Trophoblast cell (in vitro differentiated cells and primary cell): Measurements from ENCODE around the gene NACAD. TPM values are rescaled to one million over a fixed set of nuclear protein-coding genes. Genes with fewer than 3 reads are reported as not detected.
A peak's percentile ranks its signal among the peaks of the same experiment; 100 is the strongest.

Experiments used
- DNase-seq, 2 donors: peaks; one replicate each; pipeline ENCODE4 v3.0.0-alpha.2; 2016
- H2AFZ ChIP-seq: 2 replicates; pipeline ENCODE4 v1.6.1; 2013; ENCODE audit warnings: low read length, moderate library complexity, mild to moderate bottlenecking; ENCODE audit not compliant: insufficient read depth, poor library complexity
- H2AK5ac ChIP-seq: 2 replicates; pipeline ENCODE4 v1.6.1; 2013; ENCODE audit warnings: mild to moderate bottlenecking, low read length
- H2BK120ac ChIP-seq: 2 replicates; pipeline ENCODE4 v1.6.1; 2013; ENCODE audit warnings: low read length, mild to moderate bottlenecking, moderate library complexity; ENCODE audit not compliant: insufficient read depth, poor library complexity
- H2BK12ac ChIP-seq: 2 replicates; pipeline ENCODE4 v1.6.1; 2013; ENCODE audit warnings: mild to moderate bottlenecking, low read length, moderate library complexity
- H2BK5ac ChIP-seq: 2 replicates; pipeline ENCODE4 v1.6.1; 2013; ENCODE audit warnings: low read length, low read depth, moderate library complexity, mild to moderate bottlenecking; ENCODE audit not compliant: poor library complexity
- H3K14ac ChIP-seq: 2 replicates; pipeline ENCODE4 v1.6.1; 2013; ENCODE audit warnings: mild to moderate bottlenecking, low read length
- H3K18ac ChIP-seq: 2 replicates; pipeline ENCODE4 v1.6.1; 2013; ENCODE audit warnings: mild to moderate bottlenecking, low read length
- H3K23ac ChIP-seq: 2 replicates; pipeline ENCODE4 v1.6.1; 2013; ENCODE audit warnings: low read length
- H3K27ac ChIP-seq: 2 replicates; pipeline ENCODE4 v1.5.1; 2013; ENCODE audit warnings: low read depth, mild to moderate bottlenecking, inconsistent platforms, low read length, moderate library complexity
- H3K27me3 ChIP-seq: 2 replicates; pipeline ENCODE4 v1.6.1; 2013; ENCODE audit warnings: inconsistent platforms, mild to moderate bottlenecking, low read length, moderate library complexity; ENCODE audit not compliant: insufficient read depth
- H3K36me3 ChIP-seq, 2 experiments: 1 replicate in 1 of 2; 2 replicates in 1 of 2; pipeline ENCODE4 v1.6.1; 2013; ENCODE audit warnings: low read length in 2 of 2, mild to moderate bottlenecking in 2 of 2, moderate library complexity in 1 of 2; ENCODE audit not compliant: insufficient read depth in 2 of 2, control insufficient read depth in 1 of 2
- H3K4ac ChIP-seq: 2 replicates; pipeline ENCODE4 v1.6.1; 2013; ENCODE audit warnings: low read depth, mild to moderate bottlenecking, low read length, moderate library complexity
- H3K4me1 ChIP-seq, 2 experiments: 1 replicate in 1 of 2; 2 replicates in 1 of 2; pipeline ENCODE4 v1.6.1; 2013; ENCODE audit warnings: low read length in 2 of 2, mild to moderate bottlenecking in 2 of 2, moderate library complexity in 1 of 2; ENCODE audit not compliant: insufficient read depth in 2 of 2, control insufficient read depth in 1 of 2
- H3K4me2 ChIP-seq: 2 replicates; pipeline ENCODE4 v1.6.1; 2013; ENCODE audit warnings: inconsistent platforms, mild to moderate bottlenecking, low read length, moderate library complexity
- H3K4me3 ChIP-seq: 2 replicates; pipeline ENCODE4 v1.5.1; 2013; ENCODE audit warnings: mild to moderate bottlenecking, low read depth, low read length, inconsistent platforms
- H3K79me1 ChIP-seq: one replicate; pipeline ENCODE4 v1.6.1; 2013; ENCODE audit warnings: low read length
- H3K79me2 ChIP-seq: 2 replicates; pipeline ENCODE4 v1.6.1; 2013; ENCODE audit warnings: low read length, mild to moderate bottlenecking; ENCODE audit not compliant: control insufficient read depth, insufficient read depth, poor library complexity
- H3K9ac ChIP-seq: 2 replicates; pipeline ENCODE4 v1.6.1; 2013; ENCODE audit warnings: mild to moderate bottlenecking, low read length
- H3K9me3 ChIP-seq: 2 replicates; pipeline ENCODE4 v1.6.1; 2013; ENCODE audit warnings: low read depth, mild to moderate bottlenecking, control low read depth, inconsistent platforms, low read length; ENCODE audit not compliant: insufficient read depth
- H4K12ac ChIP-seq: 2 replicates; pipeline ENCODE4 v1.6.1; 2013; ENCODE audit warnings: low read depth, mild to moderate bottlenecking, low read length, moderate library complexity
- H4K8ac ChIP-seq: 2 replicates; pipeline ENCODE4 v1.6.1; 2013; ENCODE audit warnings: low read depth, mild to moderate bottlenecking, low read length, moderate library complexity
- H4K91ac ChIP-seq: one replicate; pipeline ENCODE4 v1.6.1; 2013; ENCODE audit warnings: low read depth, mild to moderate bottlenecking, low read length, moderate library complexity
- whole genome bisulfite sequencing: extraction: QIAGEN DNeasy Blood & Tissue Kit; methylation state at CpG from one replicate; pipeline ENCODE4 v1.1.7; 2013; ENCODE audit warnings: missing lambda C conversion rate; ENCODE audit not compliant: insufficient read length, insufficient coverage; ENCODE audit errors: extremely low coverage; 5-methylcytosine and 5-hydroxymethylcytosine counted together
- polyA plus RNA-seq: library from polyadenylated mRNA; stranded (reverse); fragments of 200-250 nt; gene quantifications from 2 replicates; pipeline ENCODE4 v1.2.3, GENCODE V29; 2013

The NACAD gene, protein sequence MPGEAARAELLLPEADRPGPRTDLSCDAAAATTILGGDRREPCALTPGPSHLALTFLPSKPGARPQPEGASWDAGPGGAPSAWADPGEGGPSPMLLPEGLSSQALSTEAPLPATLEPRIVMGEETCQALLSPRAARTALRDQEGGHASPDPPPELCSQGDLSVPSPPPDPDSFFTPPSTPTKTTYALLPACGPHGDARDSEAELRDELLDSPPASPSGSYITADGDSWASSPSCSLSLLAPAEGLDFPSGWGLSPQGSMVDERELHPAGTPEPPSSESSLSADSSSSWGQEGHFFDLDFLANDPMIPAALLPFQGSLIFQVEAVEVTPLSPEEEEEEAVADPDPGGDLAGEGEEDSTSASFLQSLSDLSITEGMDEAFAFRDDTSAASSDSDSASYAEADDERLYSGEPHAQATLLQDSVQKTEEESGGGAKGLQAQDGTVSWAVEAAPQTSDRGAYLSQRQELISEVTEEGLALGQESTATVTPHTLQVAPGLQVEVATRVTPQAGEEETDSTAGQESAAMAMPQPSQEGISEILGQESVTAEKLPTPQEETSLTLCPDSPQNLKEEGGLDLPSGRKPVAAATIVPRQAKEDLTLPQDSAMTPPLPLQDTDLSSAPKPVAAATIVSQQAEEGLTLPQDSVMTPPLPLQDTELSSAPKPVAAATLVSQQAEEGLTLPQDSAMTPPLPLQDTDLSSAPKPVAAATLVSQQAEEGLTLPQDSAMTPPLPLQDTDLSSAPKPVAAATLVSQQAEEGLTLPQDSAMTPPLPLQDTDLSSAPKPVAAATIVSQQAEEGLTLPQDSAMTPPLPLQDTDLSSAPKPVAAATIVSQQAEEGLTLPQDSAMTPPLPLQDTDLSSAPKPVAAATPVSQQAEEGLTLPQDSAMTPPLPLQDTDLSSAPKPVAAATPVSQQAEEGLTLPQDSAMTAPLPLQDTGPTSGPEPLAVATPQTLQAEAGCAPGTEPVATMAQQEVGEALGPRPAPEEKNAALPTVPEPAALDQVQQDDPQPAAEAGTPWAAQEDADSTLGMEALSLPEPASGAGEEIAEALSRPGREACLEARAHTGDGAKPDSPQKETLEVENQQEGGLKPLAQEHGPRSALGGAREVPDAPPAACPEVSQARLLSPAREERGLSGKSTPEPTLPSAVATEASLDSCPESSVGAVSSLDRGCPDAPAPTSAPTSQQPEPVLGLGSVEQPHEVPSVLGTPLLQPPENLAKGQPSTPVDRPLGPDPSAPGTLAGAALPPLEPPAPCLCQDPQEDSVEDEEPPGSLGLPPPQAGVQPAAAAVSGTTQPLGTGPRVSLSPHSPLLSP (N-terminal part only)
- 6.1 and 6.3 TPM in 2 replicates for polyA plus RNA-seq

DNA sequence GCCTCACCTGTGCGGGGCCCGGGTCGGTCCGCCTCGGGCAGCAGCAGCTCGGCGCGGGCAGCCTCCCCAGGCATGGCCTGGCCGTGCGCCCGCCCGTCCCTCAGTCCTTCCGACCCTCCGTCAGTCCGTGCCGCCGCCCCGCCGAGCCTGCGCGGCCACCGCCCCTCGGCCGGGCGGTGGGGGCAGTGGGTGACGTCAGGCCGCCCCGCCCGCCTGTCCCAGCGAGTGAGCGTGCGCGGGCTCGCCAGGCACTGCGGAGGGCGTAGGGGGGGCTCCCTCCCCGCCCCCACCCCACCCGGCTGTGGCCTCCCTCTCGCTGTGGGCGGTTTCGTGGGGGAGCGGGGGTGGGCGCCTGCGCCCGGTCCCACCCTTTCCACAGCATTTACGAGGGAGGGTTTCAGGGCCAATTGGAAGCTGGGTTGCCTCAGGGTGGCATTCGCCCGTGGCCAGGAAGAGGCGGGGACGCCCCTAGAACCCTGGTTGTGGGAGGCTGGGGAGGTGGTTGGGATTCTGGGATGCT is at the start of gene NACAD:
Gene NACAD, minus strand, starts transcription at position 149 of the 520 bp plus-strand sequence. Its CDS starts 75 bp downstream, at position 74.
- Histone ChIP-seq H4K91ac (peak within 1 kb of the TSS; percentile 27), H3K36me3 (no peaks in the 10 kb centered on the region), H3K9ac (no peak within 1 kb of the TSS), H2BK5ac (no peak within 1 kb of the TSS), H3K4me3 (peak within 1 kb of the TSS; percentile 75), H2BK120ac (no peak within 1 kb of the TSS), H3K18ac (no peak within 1 kb of the TSS), H4K12ac (peak within 1 kb of the TSS; percentile 59), H2BK12ac (no peak within 1 kb of the TSS), H3K27ac (no peak within 1 kb of the TSS), H2AK5ac (no peak within 1 kb of the TSS), H3K27me3 (no peaks in the 10 kb centered on the region), H3K4me1 (peaks cover 8 to 20% of the 10 kb centered on the region in 2 experiments), H2AFZ (peak within 1 kb of the TSS; percentile 71), H3K79me1 (peaks cover 3% of the 10 kb centered on the region), H3K79me2 (peaks cover 1% of the 10 kb centered on the region), H3K9me3 (peaks cover 5% of the 10 kb centered on the region), H3K14ac (peak within 1 kb of the TSS; percentile 34), H3K4ac (no peak within 1 kb of the TSS), H3K4me2 (peak within 1 kb of the TSS; percentile 75), H4K8ac (peak within 1 kb of the TSS; percentile 26), H3K23ac (no peak within 1 kb of the TSS)
- DNase-seq = no peak
- no CpG with 5 or more reads among the region's 50 CpGs for WGBS

GRCh38 chr7:45136106-45137060 is 47.6 kb upstream of the NACAD start:
- Histone ChIP-seq H2BK5ac (no peak overlapping the region), H3K4me3 (no peak overlapping the region), H3K27ac (no peak overlapping the region), H3K79me1 (no peaks in the 10 kb centered on the region), H3K79me2 (no peaks in the 10 kb centered on the region), H3K4ac (no peak overlapping the region), H3K27me3 (no peaks in the 10 kb centered on the region), H3K23ac (no peak overlapping the region), H3K4me1 (no peaks in the 10 kb centered on the region), H3K9ac (no peak overlapping the region), H3K18ac (no peak overlapping the region), H2AFZ (no peak overlapping the region), H2AK5ac (no peak overlapping the region), H3K14ac (no peak overlapping the region), H3K9me3 (no peaks in the 10 kb centered on the region), H2BK12ac (no peak overlapping the region), H3K4me2 (no peak overlapping the region), H4K12ac (no peak overlapping the region), H4K8ac (no peak overlapping the region), H2BK120ac (no peak overlapping the region), H3K36me3 (no peaks in the 10 kb centered on the region), H4K91ac (no peak overlapping the region)
- no CpG with 5 or more reads among the region's 9 CpGs for WGBS
- DNase-seq = peak; percentile 47 to 91

DNA sequence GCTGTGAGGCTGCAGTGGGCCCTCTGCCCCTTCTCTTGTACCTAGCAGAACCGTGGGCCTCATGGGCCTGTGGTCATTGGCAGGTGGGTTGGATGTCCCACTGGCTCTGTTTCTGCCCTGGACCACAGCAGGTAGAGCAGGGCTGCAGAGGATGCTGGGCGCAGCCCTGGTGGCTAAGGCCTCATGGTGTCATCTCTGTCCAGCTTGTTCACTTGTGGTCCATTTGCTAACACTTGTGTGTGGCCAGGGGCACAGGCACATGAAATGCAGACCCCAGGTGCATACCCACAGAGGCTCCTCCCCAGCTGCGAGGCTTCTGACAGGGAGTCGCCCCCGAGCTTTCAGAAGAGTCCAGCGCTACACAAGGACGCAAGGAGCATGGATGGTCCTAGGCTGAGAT is 45.1 kb upstream of the NACAD start:
- Histone ChIP-seq H3K79me2 (no peaks in the 10 kb centered on the region), H3K27ac (no peak overlapping the region), H2AFZ (no peak overlapping the region), H4K12ac (no peak overlapping the region), H3K18ac (no peak overlapping the region), H3K36me3 (no peaks in the 10 kb centered on the region), H3K4me1 (no peaks in the 10 kb centered on the region), H2BK5ac (no peak overlapping the region), H3K27me3 (no peaks in the 10 kb centered on the region), H4K91ac (no peak overlapping the region), H3K14ac (no peak overlapping the region), H2BK120ac (no peak overlapping the region), H3K79me1 (no peaks in the 10 kb centered on the region), H3K4me3 (no peak overlapping the region), H3K23ac (no peak overlapping the region), H4K8ac (no peak overlapping the region), H2AK5ac (no peak overlapping the region), H3K9me3 (no peaks in the 10 kb centered on the region), H3K4me2 (no peak overlapping the region), H3K9ac (no peak overlapping the region), H2BK12ac (no peak overlapping the region), H3K4ac (no peak overlapping the region)
- WGBS = no CpG with 5 or more reads among the region's 7 CpGs
- no peak for DNase-seq
